Prostate gland (tissue), 1 donor: ENCODE data around the gene ANAPC16.

Experiments used
- POLR2A ChIP-seq: fragments of 450-650 bp; IDR thresholded peaks from one replicate; pipeline ENCODE4 v1.6.1; 2016; ENCODE audit warnings: antibody characterized with exemption, mild to moderate bottlenecking
- POLR2AphosphoS5 ChIP-seq: sonication (generic); formaldehyde crosslinking; IDR thresholded peaks from one replicate; pipeline ENCODE4 v1.6.1; 2017; ENCODE audit warnings: antibody characterized with exemption

DNA sequence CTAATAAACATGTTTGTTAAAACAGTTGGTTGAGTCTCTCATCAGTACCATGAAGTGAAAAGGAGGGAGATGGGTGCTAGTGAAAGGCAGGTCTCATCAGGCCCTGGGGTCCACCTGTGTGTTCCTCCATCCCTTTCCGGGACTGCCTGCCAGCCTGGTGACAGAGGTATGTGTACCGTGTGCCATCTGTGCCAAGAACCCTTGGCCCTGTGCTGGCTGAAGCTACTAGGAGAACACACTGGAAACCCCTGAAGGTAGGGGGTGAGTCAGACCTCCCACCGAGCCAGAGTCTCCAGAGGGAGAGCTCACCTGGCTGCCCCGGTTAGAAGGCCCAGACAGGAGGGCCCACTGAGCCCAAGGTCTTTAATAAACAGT is 60.2 kb downstream of the ANAPC16 start:
- TF ChIP-seq POLR2A (peak; percentile 37), POLR2AphosphoS5 (peak; percentile 86)
